Measurements from ENCODE around the gene SHANK2.

- TF ChIP-seq POLR2A (IDR thresholded peaks at IDR 0.05), result no peak
- no peak for TF ChIP-seq CTCF (IDR thresholded peaks at IDR 0.05)
Measured at GRCh38 chr11:71281204-71281603, 28.8 kb upstream of the SHANK2 start.
